HepG2 (cell line): ENCODE data around the gene HNRNPA1. TPM values are rescaled to one million over a fixed set of nuclear protein-coding genes. Genes with fewer than 3 reads are reported as not detected.

Experiments used
- CBX2 ChIP-seq, 2 experiments: fragments of 200-600 bp in 1 of 2; sonication (generic); formaldehyde crosslinking in 1 of 2; IDR thresholded peaks; 2 replicates each; pipeline versions ENCODE4 v1.7.0 to v1.8.1; 2018 to 2022; ENCODE audit warnings: low read depth in 2 of 2, low read length in 1 of 2, mild to moderate bottlenecking in 1 of 2, missing genetic modification reagents in 1 of 2
- FOXC1 ChIP-seq: sonication (generic); formaldehyde crosslinking; IDR thresholded peaks from 2 replicates; pipeline ENCODE4 v1.8.0; 2022; ENCODE audit warnings: mild to moderate bottlenecking, missing genetic modification reagents, borderline replicate concordance
- FOXK2 ChIP-seq: fragments of 450-650 bp; IDR thresholded peaks from 2 replicates; pipeline ENCODE4 v1.6.1; 2016
- GRHL1 ChIP-seq: sonication (generic); formaldehyde crosslinking; conservative IDR thresholded peaks from 2 replicates; pipeline ENCODE4 v1.8.0; 2022; ENCODE audit warnings: missing genetic modification reagents
- HNRNPH1 ChIP-seq: fragments of 200-400 bp; formaldehyde crosslinking; optimal IDR thresholded peaks from 2 replicates; pipeline ENCODE3; 2017; ENCODE audit warnings: mild to moderate bottlenecking, low read depth, low read length
- HOXA9 ChIP-seq: sonication (generic); formaldehyde crosslinking; IDR thresholded peaks from 2 replicates; pipeline ENCODE4 v1.8.1; 2022; ENCODE audit warnings: missing genetic modification reagents, mild to moderate bottlenecking, moderate library complexity, borderline replicate concordance
- IRF2 ChIP-seq: IDR thresholded peaks from 2 replicates; pipeline ENCODE4 v1.6.1; 2018; ENCODE audit warnings: missing genetic modification reagents, missing compliant biosample characterization
- JUN ChIP-seq: sonication (generic); formaldehyde crosslinking; IDR thresholded peaks from 2 replicates; pipeline ENCODE4 v1.4.0; 2020; ENCODE audit warnings: mild to moderate bottlenecking, missing genetic modification reagents
- KDM5A ChIP-seq: fragments of 200-600 bp; sonication (generic); IDR thresholded peaks from 2 replicates; pipeline ENCODE4 v1.7.0; 2018; ENCODE audit warnings: antibody characterized with exemption, mild to moderate bottlenecking, low read length, borderline replicate concordance
- KLF11 ChIP-seq: IDR thresholded peaks from 2 replicates; pipeline ENCODE4 v1.6.1; 2016; ENCODE audit warnings: missing compliant biosample characterization
- KLF9 ChIP-seq: IDR thresholded peaks from 2 replicates; pipeline ENCODE4 v1.6.1; 2016; ENCODE audit warnings: low read depth
- MEF2D ChIP-seq: sonication (generic); formaldehyde crosslinking; IDR thresholded peaks from 2 replicates; pipeline ENCODE4 v1.5.1; 2020; ENCODE audit warnings: mild to moderate bottlenecking, missing genetic modification reagents
- MEIS1 ChIP-seq: sonication (generic); formaldehyde crosslinking; IDR thresholded peaks from 2 replicates; pipeline ENCODE4 v1.9.0; 2021; ENCODE audit warnings: mild to moderate bottlenecking, missing genetic modification reagents, moderate library complexity, borderline replicate concordance
- MLX ChIP-seq: IDR thresholded peaks from 2 replicates; pipeline ENCODE4 v1.6.1; 2016
- MLXIP ChIP-seq: sonication (generic); formaldehyde crosslinking; IDR thresholded peaks from 2 replicates; pipeline ENCODE4 v1.9.0; 2021; ENCODE audit warnings: missing genetic modification reagents, borderline replicate concordance
- MTF2 ChIP-seq: sonication (generic); formaldehyde crosslinking; IDR thresholded peaks from 2 replicates; pipeline ENCODE4 v1.5.0; 2020; ENCODE audit warnings: missing genetic modification reagents, borderline replicate concordance
- NBN ChIP-seq: fragments of 450-650 bp; conservative IDR thresholded peaks from 2 replicates; pipeline ENCODE4 v1.6.1; 2017
- NFIC ChIP-seq: IDR thresholded peaks from 2 replicates; pipeline ENCODE4 v1.6.1; 2012; ENCODE audit warnings: mild to moderate bottlenecking, low read length, inconsistent platforms
- PRMT3 ChIP-seq: sonication (generic); formaldehyde crosslinking; IDR thresholded peaks from 2 replicates; pipeline ENCODE4 v1.8.1; 2022; ENCODE audit warnings: low read depth, mild to moderate bottlenecking, moderate library complexity, missing genetic modification reagents, borderline replicate concordance
- RNF219 ChIP-seq: sonication (generic); formaldehyde crosslinking; IDR thresholded peaks from 2 replicates; pipeline ENCODE4 v1.5.0; 2020; ENCODE audit warnings: mild to moderate bottlenecking, missing genetic modification reagents
- SIX1 ChIP-seq: sonication (generic); formaldehyde crosslinking; IDR thresholded peaks from 2 replicates; pipeline ENCODE4 v1.4.0; 2020; ENCODE audit warnings: missing genetic modification reagents, borderline replicate concordance
- ZFP82 ChIP-seq: sonication (generic); formaldehyde crosslinking; IDR thresholded peaks from 2 replicates; pipeline ENCODE4 v1.5.1; 2020; ENCODE audit warnings: mild to moderate bottlenecking, missing genetic modification reagents, borderline replicate concordance
- ZNF333 ChIP-seq: sonication (generic); formaldehyde crosslinking; IDR thresholded peaks from 2 replicates; pipeline ENCODE4 v1.4.0; 2020; ENCODE audit warnings: mild to moderate bottlenecking, missing genetic modification reagents, borderline replicate concordance
- ZNF382 ChIP-seq: sonication (generic); formaldehyde crosslinking; IDR thresholded peaks from 2 replicates; pipeline ENCODE4 v1.5.0; 2020; ENCODE audit warnings: missing genetic modification reagents, mild to moderate bottlenecking, borderline replicate concordance
- polyA plus RNA-seq, 8 experiments: library from polyadenylated mRNA; depleted of rRNA in 3 of 8; stranded (reverse) in 7 of 8; unstranded in 1 of 8; fragments of >200 nt; fragmentation: Illumina TruSeq in 4 of 8; extraction: Trizol in 4 of 8; gene quantifications; 2 replicates each; pipeline versions ENCODE4 v1.2.1 to v1.2.3, GENCODE V29; 2011 to 2016; ENCODE audit warnings: low read depth in 4 of 8, missing spikeins in 1 of 8, mixed read lengths in 1 of 8; ENCODE audit not compliant: insufficient read depth in 1 of 8
- total RNA-seq, 5 experiments: library from RNA; depleted of rRNA; stranded (reverse); fragments of >200 nt; fragmentation: Illumina TruSeq; extraction: Trizol; gene quantifications; 2 replicates each; pipeline ENCODE4 v1.2.3, GENCODE V29; 2016; ENCODE audit warnings: low read depth in 1 of 5

Gene HNRNPA1
- total and polyA plus RNA-seq, 2 of the 13 experiments (the other 11 are each of a cell fraction or from before 2014, with no cell fraction given) = 535 to 1,820 TPM

- no peak for TF ChIP-seq MTF2 (CRISPR knock-in tag)
- TF ChIP-seq MEIS1 (CRISPR knock-in tag) = no peak
- TF ChIP-seq ZNF333 (CRISPR knock-in tag) = no peak
- TF ChIP-seq JUN (CRISPR knock-in tag) = no peak
- TF ChIP-seq ZFP82 = no peak
- peak; percentile 41; the same call in 1 of the 2 replicates for TF ChIP-seq NFIC
- no peak for TF ChIP-seq KDM5A
- TF ChIP-seq FOXC1 = no peak
- TF ChIP-seq KLF11 = no peak
- no peak for TF ChIP-seq IRF2 (CRISPR knock-in tag)
- no peak for TF ChIP-seq HNRNPH1
- no peak for TF ChIP-seq SIX1 (CRISPR knock-in tag)
- TF ChIP-seq RNF219 = no peak
- TF ChIP-seq MLX (CRISPR knock-in tag) = no peak
- TF ChIP-seq KLF9 (CRISPR knock-in tag) = no peak
- no peak for TF ChIP-seq NBN
- TF ChIP-seq MLXIP (CRISPR knock-in tag) = no peak
- TF ChIP-seq ZNF382 (CRISPR knock-in tag) = no peak
- TF ChIP-seq HOXA9 = no peak
- no peak for TF ChIP-seq MEF2D (CRISPR knock-in tag)
- TF ChIP-seq FOXK2 = no peak
- no peak for TF ChIP-seq GRHL1 (CRISPR knock-in tag)
- TF ChIP-seq CBX2 (IDR thresholded peaks at IDR 0.05; ENCODE audit: low read depth, low read length) = no peak
- TF ChIP-seq CBX2 (CRISPR knock-in tag; IDR thresholded peaks at IDR 0.05; ENCODE audit: low read depth) = no peak
- no peak for TF ChIP-seq PRMT3 (CRISPR knock-in tag)
These were observed 21.0 kb downstream of the HNRNPA1 start (continued) for GRCh38 chr12:54301428-54302048.
